GM21367 (cell line): Measurements from ENCODE around the gene CHSY1.
A peak's percentile ranks its signal among the peaks of the same experiment; 100 is the strongest.

Experiments used
- ATAC-seq: cut with Tn5 transposase; IDR thresholded peaks from one replicate; pipeline ENCODE4 v1.9.1; 2021; ENCODE audit not compliant: unreplicated experiment

Gene CHSY1

DNA sequence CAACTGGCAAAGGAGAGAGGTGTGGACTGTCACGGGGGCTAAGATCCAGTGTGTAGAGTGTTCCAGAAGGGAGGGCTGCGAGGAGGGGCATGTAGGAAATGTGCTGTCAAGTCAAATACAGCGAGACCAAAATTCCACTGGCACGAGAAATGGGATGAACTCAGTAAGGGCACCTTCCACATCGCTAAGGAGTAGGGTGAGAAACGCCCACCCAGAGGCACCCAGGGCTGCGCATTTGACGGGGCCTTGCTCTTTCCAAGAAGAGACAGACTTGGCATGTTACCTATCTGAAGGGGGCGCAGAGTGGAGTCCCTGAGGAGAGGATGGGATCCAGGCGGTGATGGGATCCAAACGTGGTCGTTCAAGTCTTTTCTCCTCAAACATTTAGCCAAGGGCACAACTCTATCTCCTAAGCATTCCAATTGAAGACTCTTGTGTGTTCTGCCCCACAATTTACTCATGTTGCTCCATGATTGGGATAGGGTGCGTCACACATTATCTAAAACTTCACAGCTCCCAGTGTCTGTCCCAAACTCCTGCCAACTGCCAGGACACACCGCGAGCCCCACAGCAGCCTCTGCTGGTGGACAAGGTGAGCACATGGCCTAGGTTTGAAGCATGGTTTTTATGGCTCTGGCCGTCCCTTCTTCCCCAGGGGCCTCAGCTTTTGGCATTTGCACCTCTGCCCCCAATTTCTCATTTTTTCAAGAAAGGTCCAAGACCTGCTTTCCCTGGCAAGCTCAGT, 17.8 kb upstream of the CHSY1 start:
- ATAC-seq, result no peak

DNA sequence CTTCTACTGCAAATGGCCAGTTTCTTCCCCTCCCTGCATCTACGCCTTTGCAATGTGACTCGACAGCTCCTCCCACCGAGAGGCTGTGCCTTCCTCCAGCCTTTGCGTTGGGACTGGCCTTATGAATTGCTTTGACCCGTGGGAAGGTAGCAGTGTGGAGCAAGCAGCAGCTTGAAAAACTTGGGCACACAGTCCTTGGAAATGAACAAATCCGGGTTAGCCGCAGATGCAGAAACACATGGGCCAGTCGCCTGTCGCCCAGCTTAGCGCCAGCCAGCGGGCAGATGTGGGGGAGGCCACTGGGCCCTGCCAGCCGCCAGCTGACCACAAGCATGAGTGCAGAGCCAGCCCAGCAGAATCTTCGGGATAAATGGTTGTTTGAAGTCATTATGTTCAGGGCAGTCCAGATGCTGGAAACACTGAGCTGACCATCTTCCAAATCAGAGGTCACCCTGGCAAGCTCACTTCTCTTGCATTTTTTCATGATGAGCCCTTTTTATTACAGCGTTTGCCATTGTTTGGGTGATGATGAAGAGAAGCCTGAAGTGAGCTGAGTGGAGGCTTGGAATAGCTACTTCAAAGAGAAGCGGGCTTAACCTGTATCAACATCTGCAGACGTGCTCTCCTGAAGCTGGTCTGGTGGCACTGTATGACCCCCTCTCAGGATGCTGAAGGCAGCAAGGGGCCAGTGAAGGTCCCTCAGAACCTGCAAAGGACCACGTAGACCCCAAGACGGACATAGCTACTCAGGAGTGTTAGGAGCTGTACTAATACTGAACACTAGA, 15.7 kb upstream of the CHSY1 start:
- no peak for ATAC-seq

DNA sequence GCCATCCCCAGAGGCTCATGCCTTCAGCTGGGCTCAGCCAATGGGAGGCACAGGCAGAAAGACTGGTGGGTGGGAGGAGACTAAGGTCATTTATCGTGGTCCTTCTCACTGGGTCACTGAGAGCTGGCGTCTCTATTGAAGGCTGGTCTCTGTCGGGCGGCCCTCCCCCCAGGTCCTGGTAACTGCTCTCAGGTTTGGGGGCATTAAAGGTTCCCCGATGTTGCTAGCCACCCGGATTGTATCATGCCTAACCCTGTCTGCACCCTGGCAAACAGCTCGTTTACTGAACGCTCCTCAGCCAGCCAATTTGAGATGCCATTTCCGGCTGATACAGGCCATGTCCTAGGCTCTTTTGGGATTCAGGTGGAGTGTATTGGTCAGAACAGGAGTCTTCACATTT, 14.9 kb upstream of the CHSY1 start:
- no peak for ATAC-seq

DNA sequence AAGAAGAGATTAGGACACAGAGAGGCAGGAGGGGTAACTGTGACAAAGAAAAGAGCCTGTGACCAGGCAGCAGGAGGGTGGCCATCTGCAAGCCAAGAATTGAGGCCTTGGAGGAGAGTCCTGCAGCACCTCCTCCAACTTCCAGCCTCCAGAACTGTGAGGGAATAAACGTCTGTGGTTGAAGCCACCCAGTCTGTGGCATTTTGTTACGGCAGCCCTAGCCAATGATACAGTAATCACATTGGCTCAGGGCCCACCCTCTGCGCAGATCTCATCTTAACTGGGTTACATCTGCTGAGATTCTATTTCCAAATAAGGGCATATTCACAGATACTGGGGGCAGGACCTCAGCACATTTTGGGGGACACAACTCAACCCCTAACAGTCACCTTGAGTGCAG, 14.2 kb upstream of the CHSY1 start:
- ATAC-seq, result no peak

DNA sequence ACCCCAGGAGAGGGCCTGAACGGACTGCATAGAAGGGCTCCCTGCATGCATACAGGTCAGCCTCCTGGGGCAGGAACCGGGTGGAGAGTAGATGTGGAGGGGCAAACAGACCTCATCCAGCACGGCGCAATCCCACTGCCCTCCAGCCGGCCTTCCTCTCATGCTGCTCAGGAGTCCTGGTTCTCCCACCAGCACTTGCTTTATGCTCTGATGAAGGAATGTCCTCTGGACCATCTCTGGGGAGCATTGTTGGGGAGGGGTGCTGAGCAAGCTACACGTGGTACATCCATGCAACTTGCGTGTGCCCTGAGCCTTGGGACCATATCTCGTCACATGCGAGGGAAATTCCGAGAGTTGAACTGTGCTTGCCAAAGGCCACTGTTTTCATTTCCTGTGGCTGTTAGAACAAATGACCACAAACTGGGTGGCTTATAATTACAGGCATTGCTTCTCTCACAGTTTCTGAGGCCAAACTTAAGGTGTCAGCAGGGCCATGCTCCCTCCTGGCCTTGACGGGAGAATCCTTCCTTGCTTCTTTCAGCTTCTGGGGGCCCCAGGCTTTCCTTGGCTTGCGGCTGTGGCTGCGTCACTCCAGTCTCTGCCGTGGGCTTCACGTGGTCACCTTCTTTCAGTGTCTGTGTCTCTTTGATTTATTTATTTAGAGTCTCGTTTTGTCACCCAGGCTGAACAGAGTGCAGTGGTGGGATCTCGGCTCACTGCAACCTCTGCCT, 13.2 kb upstream of the CHSY1 start:
- no peak for ATAC-seq

DNA sequence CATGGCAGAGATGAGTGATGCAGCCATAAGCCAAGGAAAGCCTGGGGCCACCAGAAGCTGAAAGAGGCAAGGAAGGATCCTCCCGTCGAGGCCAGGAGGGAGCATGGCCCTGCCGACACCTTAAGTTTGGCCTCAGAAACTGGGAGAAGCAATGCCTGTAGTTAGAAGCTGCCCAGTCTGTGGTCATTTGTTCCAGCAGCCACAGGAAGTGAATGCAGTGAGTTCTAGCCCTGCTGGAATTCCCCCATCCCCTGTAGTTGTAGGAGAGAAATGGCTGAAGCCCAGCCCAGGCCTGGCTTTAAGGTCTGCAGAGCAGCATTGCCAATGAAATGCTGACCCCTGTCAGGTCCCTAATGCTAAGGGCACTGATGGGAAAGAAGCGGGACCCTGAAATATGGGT, 12.2 kb upstream of the CHSY1 start:
- ATAC-seq, result no peak

DNA sequence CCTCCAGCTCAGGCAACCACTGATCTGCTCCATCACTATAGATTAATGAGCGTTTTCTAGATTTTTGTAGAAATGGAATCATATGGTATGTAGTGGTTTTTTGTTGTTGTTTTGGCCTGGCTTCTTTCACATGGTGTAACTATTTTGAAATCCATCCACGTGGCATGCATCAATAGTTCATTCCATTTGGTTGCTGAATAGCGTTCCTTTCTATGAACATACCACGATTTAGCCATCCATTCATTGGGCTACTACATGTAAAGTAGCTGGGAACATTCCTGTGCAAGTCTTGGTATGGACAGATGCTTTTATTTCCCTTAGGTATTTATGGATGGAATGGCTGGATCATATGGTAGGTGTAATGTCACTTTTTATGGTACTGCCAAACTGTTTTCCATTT, 10.7 kb upstream of the CHSY1 start:
- ATAC-seq, result no peak

DNA sequence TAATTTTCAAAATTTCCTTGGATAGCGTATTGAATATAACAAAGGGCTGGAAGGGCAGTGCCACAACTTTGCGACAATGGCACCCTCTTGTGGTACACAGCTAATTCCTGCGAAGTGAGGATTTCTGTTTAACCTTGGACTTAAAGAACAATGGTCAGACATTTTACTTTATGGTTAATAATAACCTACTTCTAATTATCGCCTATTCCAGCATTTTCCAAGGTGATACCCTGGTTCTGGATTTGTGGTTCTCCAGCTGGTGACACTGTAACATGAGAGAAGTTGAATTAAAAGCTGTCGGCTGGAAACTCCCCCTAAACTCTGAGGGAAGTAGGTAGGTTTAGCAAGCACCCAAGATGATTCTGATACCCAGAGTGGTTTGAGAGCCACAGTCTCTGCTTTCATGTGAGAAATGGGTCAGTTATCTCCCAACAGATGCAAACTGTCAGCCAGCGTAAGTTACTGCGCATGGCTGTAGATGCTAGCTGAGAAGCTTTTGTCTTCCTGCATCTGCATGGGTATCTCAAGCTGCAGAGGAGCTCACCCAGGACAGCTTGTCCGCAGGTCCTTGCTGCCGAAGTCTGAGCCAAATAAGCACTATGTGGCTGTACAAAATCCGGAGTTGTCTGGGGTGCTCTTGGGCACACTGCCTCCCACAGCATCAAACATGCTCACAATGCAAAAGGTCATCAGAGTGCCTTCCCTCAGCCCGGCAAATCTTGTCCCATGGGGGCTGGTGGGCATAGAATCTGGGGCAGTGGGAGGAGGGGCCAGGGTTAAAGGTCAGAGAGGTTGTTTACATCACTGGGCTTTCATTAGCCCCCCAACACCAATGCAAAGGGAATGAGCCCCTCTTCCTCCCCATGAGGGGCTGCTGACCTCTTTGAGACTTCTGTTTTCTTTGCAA, 6.6 kb upstream of the CHSY1 start:
- no peak for ATAC-seq

DNA sequence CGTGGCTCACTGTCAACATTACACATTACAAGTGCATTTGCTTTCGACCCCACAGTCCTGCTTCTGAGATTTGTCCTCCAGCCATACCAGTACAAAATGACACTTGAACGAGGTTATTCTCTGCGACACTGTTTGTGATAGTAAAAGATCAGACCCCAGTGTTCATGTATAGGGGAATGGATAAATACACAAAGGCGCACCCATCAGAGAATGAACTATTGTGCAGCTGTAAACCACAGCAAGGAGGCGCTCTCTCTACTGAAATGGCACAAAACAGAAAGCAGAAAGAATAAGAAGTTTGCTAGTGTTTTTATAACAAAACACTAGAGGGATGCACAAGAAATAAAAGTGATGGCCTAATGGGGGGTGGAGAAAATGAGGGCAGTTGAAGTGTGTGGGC, 4.9 kb upstream of the CHSY1 start:
- no peak for ATAC-seq

DNA sequence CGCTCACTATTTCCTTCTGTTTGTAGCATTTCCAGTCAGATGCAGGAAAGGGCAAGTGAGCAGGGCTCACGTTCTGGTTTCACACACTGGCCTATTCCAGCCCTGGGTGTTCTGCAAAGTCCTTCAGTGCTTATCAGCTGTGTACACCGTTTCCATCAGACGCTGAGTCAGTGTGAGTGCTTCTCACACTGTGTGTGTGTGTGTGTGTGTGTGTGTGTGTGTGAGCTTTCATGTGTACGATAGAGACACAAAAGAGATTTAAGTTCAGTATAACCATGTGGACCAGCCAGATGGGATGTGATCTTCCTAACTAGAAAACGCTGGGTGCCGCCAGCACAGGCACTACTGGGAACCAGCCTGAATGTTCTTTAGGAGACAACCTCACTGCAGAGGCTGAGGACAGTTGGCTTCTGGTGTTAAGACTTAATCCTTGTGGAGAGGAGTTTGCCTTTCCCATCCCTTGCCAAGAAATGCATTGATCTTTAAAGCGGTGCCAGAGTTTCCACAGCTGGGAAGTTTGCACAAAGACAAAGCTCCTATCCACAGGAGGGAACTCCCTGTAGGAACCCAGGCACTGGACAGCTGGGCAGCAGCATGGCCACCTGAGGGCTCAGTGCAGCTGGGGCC, 3.9 kb upstream of the CHSY1 start:
- no peak for ATAC-seq

DNA sequence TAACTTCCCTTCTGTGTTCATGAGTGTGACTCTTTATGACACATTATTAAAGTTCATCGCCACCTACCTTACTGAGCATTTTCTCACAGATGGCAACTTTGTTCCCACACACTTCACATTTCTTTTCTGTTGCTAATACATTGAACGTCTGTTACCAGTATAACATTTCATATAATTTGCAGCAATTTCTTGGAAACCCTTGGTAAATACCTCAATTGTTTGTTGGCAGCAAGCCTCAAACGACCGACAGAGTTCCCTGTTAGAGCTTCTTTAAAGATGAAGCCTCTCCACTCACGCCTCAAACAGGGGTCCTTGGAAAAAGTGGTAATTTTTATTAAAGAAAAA, 3.2 kb upstream of the CHSY1 start:
- no peak for ATAC-seq

DNA sequence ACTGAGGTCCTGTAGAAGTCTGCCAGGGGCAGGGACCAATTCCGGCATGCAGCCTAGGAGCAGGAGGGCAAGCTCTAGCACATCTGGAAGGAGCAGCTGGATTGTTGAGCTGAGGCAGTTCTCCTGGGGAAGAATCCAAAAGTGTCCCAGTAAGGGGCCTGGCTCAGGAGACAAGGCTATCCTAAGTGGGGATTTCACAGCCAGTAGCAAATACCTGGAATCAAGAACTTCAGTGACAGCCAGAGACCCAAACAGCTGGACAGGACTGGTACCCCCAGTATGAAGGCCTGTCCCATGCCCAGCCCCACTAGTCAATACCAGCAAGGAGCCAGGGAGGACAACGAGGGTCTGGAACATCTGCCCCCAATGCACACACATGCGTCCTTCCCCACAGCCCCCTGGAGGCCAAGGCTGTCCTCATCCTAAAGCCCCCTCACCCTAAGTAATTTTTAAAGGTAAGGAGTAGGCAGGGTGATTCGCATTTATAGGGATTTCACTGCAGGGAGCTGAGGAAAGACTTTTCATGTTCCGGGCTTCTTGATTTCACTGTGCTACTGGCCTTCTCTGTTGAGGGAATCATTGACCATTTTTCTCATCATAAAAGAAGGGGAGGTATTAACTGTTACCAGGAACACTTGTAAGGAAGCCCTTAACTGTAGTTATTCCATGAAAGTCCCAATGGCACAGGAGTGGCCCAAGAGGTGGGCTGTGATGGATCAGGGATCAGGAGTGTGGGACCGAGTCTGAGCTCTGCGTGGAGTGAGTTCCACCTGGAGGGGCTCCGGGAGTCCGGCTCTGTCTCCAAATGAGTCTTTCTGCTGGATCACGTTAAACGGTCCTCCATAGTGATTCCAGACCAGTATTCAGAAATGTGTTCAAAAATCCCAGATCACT, 2.6 kb upstream of the CHSY1 start:
- no peak for ATAC-seq

DNA sequence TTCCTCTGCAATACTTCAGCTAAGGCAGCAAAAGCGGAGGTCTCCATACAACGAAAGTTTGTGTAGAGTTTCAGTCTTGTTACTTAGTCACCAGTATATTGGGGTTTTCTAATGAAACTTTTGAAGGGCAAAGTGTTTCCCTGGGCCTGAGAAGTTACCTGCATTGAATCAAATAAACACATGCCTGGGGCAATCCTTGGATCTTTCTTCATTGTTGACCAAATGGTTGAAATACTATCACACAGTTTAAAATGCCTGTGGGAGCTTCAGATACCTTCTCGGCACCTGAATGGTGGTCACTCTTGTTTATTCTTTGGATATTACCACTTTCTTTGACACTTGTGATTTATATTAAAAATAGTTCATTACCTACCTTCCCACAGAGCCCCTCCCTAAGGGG, 988 bp upstream of the CHSY1 start:
- no peak for ATAC-seq

DNA sequence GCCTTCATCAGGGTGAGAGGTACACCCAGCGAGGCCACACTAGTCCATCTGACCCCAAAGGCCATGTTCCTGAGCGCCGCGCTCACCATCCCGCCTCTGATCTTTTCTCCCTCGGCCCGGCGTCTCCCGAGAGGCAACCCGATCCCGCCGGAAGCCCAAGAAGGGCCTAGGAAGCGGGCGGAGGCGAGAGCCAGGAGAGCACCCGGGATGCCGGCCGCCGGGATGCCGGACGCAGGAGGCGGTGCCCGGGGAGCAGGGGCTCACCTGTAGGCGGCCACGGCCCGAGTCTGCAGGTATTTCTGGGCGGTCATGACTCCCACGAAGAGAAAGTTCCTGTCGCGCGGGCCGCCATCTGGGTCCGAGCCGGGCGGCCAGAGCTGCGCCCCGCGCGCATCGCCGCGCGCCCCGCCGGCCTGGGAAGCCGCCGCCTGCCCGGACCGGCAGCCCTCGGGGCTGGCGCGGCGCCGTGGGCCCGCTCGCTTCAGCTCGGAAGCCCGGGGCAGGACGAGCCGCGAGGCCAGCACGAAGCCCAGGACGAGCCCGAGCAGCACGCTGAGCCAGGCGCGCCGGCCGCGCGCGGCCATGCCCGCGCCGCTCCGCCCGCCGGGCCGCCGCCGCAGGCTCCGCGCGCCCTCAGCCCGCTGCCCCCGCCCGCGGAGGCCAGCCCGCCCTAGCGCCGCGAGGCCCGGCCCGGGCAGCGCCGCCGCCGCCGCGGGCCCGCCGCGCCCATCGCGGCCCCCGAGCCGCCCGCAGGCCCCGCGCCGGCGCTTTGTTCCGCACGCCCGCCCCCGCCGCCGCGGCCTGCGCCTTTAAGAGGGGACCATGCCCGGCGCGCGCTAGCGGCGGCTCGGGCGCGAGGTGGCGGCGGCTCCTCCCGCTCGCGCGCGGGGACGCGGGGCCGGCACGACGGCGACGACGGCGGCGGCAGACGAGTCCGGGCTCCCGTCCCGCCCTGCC, 697 bp downstream of the CHSY1 start:
- ATAC-seq, result peak; percentile 10

DNA sequence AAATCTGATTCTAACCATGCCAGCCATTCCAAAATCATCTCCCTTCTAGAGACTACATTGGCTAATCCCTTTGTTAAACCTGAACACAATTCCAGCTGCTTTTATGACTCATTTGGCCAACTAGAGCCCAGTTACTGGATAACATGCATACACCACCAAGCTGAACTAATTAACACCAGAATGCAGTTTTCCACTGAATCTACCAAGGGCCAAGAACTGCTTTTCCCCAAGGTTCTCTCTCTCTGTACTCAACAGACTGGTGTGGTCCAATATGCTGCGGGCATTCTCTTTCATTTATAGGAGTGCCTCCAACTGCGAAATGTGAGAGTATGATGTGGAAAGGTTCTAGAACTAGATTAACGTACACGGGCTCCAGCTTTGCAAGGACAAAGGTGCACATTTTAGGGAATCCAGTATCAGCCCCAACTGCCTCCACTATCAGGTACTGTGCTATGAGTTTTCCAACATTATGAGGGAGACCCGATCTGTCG, 1.5 kb downstream of the CHSY1 start:
- ATAC-seq, result no peak

DNA sequence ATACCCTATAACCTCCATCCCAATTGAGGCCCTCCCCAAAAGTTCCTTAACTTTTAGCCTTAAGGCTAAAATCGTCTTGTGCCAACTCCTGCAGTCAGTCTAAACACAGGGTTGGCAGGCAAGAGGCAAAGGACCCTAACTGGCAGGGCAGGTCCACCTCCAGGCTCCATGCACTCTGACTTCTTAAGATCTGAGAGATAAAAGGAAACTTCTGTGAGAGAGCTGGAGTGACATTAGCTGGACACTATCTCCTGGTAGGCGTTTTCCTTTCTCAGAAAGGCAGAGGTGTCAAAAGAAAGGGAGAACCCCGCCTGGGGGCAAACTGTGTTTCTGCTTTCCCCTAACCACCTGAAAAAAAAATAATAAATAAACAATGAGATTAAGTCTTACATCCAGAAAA, 3.6 kb downstream of the CHSY1 start:
- no peak for ATAC-seq

DNA sequence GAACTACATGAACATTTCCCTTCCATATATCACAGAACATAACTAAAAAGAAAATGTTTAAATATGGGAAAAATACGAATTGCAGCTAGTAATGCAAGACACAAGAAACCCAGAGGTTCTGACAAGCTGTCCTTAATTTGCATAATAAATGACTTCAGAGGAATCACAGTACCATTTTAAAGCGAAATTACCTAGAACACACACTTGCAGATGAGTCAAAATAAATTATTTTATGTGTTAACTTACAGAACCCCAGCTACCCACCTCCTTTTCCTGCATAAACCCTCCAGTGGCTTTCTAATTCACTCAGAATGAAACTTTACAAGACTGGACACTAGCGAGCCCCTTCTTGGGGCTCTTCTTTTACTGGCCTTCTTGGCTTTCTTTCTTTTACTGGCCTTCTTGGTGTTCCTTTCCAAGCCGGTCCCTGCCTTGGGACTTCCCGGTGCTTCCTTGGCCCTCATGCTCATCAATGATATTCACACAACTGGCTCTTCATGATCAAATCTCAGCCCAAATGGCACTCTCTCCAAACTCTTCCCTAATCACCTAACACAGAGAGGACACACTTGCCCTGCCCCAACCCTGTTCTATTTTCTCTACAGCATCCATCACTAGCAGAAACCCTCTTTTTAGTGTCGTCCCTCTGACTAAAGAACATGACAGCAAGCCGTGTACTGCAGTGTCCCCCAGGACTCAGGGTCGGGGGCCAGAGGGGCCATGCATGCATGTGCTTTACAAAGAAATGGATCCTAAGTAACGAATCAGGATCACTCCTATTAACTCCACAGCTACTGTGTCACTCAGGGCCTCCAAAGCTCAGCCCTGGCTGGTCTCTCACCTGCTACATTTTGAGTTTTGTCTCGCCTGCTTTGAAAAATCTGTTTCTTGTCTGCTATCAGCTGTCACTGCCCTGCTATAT, 4.8 kb downstream of the CHSY1 start:
- no peak for ATAC-seq
